GM21381 (cell line): ENCODE measurements around the gene HMCES.
"Not testable (repeated sequence)": the region's sequence is repeated elsewhere in the genome, so short reads cannot be mapped to it uniquely, and the experiment has no call there.

ENCODE experiments used
- ATAC-seq: cut with Tn5 transposase; IDR thresholded peaks from one replicate; pipeline ENCODE4 v1.9.1; 2021; ENCODE audit warnings: mild to moderate bottlenecking, moderate library complexity; ENCODE audit not compliant: unreplicated experiment

HMCES gene

DNA sequence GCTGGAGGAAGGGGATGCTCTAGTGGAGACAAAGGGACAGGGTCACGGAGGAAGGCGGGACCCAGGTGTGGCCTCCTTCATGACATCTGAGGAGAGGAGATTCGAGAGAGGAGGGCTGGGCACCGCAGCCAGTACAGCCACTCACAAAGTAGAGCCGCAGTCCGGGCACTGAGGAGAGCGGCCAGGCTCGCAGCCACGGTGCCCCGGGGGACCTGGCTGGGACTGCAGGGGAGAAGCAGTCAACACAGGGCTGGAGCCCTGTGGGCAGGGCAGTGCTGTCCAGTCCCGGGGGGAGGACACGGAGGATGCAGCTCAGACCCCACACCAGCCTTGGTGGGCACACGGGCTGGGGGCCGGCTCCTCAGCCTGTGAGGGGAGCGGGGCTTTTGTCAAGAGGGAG is 40.3 kb downstream of the HMCES start:
- ATAC-seq = no peak

GRCh38 chr3:129320261-129320660 is 41.6 kb downstream of the HMCES start:
- ATAC-seq = no peak

DNA sequence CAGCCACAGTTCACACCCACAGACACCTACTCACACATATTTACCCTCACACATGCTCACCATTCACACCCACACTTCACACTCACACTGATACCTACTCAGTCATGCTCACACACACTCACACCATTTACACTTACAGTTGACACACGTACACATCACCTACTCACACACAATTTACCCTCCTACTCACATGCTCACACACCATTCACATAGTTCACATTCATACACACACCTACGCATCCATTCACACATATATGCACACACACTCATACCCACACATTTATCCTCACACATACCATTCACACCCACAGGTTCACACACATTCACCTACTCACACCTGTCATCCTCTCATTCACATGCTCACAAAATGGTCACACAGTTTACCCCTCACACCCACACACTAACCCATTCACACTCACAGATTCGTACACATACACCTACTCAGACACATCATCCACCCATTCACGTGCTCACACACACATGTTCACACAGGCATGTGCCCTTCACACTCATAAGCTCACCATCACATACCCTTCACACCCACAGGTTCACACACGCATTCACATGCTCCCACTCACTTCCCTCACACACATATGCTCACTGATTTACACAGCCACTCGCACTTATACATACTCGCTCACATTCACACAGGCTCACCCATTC is 42.3 kb downstream of the HMCES start:
- ATAC-seq = no peak

- ATAC-seq = no peak
Measured at GRCh38 chr3:129321887-129322286, 43.2 kb downstream of the HMCES start.

- no peak for ATAC-seq
Measured at GRCh38 chr3:129323651-129324294, 45.1 kb downstream of the HMCES start.

GRCh38 chr3:129324855-129325254 is 46.2 kb downstream of the HMCES start:
- no peak for ATAC-seq

DNA sequence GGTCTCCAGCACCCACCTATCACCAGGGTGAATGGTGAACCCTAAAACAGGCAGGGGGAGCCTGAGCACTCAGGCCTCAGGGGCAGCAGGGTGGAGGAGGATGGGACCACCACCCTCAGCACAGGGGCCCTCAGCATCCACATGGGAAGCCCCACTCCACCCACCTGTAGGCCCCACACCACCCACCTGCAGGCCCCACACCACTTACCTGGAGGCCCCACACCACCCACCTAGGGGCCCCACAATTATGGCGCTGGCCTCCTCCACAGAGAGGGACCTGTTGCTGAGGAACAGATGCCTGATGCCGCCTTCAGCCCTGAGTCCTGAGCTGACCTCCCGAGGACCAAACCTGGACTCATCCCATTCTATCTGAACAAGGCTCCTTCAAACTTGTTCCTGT is 46.7 kb downstream of the HMCES start:
- no peak for ATAC-seq

DNA sequence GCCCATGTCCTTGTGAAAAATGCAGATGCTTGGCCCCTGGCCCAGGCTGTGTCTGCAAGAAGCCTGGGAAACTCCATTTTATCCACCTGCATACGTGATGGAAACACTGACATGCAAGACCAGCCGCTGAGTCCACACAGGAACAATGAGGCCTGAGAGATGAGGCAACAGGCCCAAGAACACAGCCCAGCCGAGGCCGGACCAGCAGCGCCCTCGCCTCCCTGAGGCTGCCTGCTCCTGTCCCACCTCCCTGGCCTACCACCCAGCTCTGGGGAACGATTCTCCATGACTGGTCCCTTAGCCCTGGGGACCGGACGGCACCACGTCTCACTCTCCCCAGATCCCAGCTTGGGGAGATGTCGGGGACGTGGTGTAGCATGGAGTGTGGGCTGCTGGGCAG is 47.5 kb downstream of the HMCES start:
- ATAC-seq = no peak

- no peak for ATAC-seq
Measured at GRCh38 chr3:129326595-129326994, 47.9 kb downstream of the HMCES start.

DNA sequence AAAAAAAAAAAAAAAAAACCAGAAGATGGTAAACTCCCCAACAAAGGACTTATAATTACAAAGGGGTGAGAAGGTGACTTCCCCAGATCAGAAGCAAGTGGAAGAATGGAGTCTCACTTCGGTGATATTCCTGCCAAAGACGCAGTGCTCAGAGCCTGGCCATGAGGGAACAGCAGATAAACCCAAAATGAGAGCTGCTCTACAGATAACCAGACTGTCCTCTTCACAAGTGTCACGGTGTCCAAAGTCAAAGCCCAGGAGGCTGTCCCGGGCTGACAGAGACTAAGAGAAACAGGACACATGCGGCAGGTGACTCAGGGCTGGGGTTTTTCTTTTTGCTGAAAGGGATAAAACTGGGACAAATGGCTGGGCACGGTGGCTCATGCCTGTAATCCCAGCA is 48.8 kb downstream of the HMCES start:
- ATAC-seq = no peak

DNA sequence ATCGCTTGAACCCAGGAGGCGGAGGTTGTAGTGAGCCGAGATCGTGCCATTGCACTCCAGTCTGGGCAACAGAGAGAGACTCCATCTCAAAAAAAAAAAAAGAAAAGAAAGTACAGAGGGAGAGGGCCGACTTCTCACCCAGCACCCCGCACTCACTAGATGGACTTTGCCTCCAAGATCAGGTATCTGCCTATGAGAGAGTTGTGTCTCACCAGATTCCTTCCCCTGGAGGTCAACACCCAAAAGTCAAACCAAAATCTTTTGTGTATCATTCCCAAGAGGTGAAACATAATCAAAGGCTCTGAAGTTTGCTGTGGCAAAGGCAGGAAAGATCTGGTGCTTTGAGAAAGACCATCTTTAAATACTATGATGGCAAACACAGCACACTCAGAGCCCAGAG is 51.2 kb downstream of the HMCES start:
- ATAC-seq = no peak

GRCh38 chr3:129330409-129330808 is 51.7 kb downstream of the HMCES start:
- ATAC-seq = no peak

- ATAC-seq = no peak
Measured at GRCh38 chr3:129333891-129334290, 55.2 kb downstream of the HMCES start.

DNA sequence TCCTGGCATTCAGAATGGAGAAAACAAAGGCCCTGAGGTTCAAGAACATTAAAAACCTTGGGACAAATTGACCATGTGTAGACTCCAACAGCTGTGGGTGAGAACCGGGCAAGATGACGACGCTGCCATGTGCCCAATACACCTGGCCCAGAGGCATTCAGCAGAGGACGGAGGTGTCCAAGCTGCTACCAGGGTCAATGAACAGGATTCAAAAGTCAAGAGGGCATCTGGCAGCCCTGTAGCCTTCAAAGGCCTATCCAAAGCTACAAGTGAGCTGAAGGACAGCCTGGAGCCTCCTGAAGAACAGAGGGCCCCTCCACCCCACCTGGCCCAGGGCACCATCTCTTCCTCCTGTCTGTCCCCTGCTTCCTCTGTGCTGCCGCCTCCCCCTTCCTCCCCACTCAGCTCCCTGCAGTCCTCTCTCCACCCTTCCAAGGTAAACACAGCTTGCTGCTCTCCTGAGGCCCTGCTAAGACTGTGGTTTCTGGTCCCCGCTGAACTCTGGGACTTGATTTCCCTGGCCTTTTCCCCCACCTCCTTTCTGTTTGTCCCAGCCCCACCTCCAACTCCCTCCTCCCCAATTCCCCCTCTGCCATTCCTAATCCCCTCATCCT is 57.5 kb downstream of the HMCES start:
- ATAC-seq = no peak

- not testable (repeated sequence) for ATAC-seq
Measured at GRCh38 chr3:129337719-129338118, 59.0 kb downstream of the HMCES start.

DNA sequence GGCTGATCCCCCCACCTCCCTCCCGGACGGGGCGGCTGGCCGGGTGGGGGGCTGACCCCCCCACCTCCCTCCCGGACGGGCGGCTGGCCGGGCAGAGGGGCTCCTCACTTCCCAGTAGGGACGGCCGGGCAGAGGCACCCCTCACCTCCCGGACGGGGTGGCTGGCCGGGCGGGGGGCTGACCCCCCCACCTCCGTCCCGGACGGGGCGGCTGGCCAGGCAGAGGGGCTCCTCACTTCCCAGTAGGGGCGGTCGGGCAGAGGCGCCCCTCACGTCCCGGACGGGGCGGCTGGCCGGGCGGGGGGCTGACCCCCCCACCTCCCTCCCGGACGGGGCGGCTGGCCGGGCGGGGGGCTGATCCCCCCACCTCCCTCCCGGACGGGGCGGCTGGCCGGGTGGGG is 60.5 kb downstream of the HMCES start:
- ATAC-seq = not testable (repeated sequence)

DNA sequence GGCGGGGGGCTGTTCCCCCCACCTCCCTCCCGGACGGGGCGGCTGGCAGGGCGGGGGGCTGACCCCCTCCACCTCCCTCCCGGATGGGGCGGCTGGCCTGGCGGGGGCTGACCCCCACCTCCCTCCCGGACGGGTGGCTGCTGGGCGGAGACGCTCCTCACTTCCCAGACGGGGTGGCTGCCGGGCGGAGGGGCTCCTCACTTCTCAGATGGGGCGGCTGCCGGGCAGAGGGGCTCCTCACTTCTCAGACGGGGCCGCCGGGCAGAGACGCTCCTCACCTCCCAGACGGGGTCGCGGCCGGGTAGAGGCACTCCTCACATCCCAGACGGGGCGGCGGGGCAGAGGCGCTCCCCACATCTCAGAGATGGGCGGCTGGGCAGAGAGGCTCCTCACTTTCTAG is 61.2 kb downstream of the HMCES start:
- not testable (repeated sequence) for ATAC-seq

- ATAC-seq = no peak
Measured at GRCh38 chr3:129341331-129342141, 62.9 kb downstream of the HMCES start.

DNA sequence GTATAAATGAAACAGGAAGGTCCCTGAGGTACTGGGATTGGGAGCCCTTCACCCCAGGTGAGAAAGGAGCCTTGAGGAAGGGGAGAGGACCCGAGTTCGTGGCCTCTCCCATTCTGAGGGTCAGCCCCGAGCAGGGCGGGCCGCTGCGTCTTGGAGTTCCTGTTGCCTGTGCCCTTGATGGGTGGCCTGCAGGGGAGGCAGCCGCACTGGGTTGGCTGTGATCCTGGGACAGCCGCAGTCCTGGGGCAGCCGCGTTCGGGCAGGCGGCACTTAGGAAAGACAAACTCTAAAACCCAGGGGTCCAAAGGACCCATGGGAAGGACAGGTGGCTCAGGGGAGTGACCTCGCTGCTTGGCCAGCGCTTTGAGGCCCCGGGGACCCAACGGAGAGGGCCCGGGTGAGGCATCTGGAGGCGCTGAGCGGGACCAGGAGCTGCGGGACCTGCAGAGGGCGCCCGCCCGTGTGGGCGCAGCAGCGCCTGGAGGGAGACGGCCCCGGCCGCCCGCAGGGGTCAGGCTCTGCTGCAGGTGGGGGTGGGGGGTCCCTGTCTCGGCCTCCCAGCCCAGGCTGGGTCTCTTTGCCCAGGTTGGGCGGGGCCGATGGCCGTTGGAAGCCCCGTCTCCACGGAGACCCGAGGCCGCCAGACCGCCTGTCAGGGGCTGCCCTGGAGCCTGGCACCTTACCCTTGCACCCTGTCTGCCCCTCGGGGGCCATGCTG is 65.1 kb downstream of the HMCES start:
- no peak for ATAC-seq

- ATAC-seq = no peak
Measured at GRCh38 chr3:129344540-129345220, 66.0 kb downstream of the HMCES start.
